ENCODE measurements around the gene PPP2R5D.
"Not testable (repeated sequence)": the region's sequence is repeated elsewhere in the genome, so short reads cannot be mapped to it uniquely, and the experiment has no call there.

PPP2R5D gene

GRCh38 chr6:42998205-42998604 lies 13.8 kb downstream of the PPP2R5D start:
- DNase-seq: not testable (repeated sequence)

- no peak for DNase-seq
Observed at GRCh38 chr6:43001843-43002242, 17.5 kb downstream of the PPP2R5D start.

GRCh38 chr6:43005844-43006243 lies 21.5 kb downstream of the PPP2R5D start:
- no peak for DNase-seq

- no peak for DNase-seq
Observed at GRCh38 chr6:43006251-43006650, 21.9 kb downstream of the PPP2R5D start.

GRCh38 chr6:43007126-43007525 lies 22.8 kb downstream of the PPP2R5D start:
- no peak for DNase-seq

- no peak for DNase-seq
Observed at GRCh38 chr6:43009124-43009523, 24.8 kb downstream of the PPP2R5D start.

GRCh38 chr6:43011207-43011606 lies 26.8 kb downstream of the PPP2R5D start:
- DNase-seq: no peak

GRCh38 chr6:43012364-43012763 lies 28.0 kb downstream of the PPP2R5D start:
- DNase-seq: no peak

GRCh38 chr6:43013097-43013842 lies 28.9 kb downstream of the PPP2R5D start:
- no peak for DNase-seq

- peak; percentile 99 for DNase-seq
Observed at GRCh38 chr6:43013843-43014433, 29.6 kb downstream of the PPP2R5D start, which contains the start of the genes KLHDC3 and MEA1. Gene KLHDC3, plus strand, starts transcription at chr6:43014249. Its CDS starts 2,944 bp downstream, at chr6:43017193. Gene MEA1, minus strand, starts transcription at chr6:43013946. Its CDS starts 133 bp downstream, at chr6:43013813.

- no peak for DNase-seq
Observed at GRCh38 chr6:43014434-43014909, 30.1 kb downstream of the PPP2R5D start.

GRCh38 chr6:43016176-43016942 lies 32.0 kb downstream of the PPP2R5D start:
- DNase-seq: no peak

- DNase-seq: no peak
Observed at GRCh38 chr6:43016943-43017334, 32.6 kb downstream of the PPP2R5D start.

- DNase-seq: no peak
Observed at GRCh38 chr6:43019152-43019551, 34.8 kb downstream of the PPP2R5D start.

- no peak for DNase-seq
Observed at GRCh38 chr6:43020052-43020705, 35.8 kb downstream of the PPP2R5D start.

GRCh38 chr6:43020847-43021246 lies 36.5 kb downstream of the PPP2R5D start:
- no peak for DNase-seq

GRCh38 chr6:43021270-43022047 lies 37.1 kb downstream of the PPP2R5D start, which contains the start of gene RRP36:
Gene RRP36, plus strand, starts transcription at chr6:43021623. Its CDS starts 32 bp downstream, at chr6:43021655.
- DNase-seq: peak; percentile 40

GRCh38 chr6:43024436-43024835 lies 40.1 kb downstream of the PPP2R5D start:
- no peak for DNase-seq

- no peak for DNase-seq
Observed at GRCh38 chr6:43026365-43026764, 42.0 kb downstream of the PPP2R5D start.

GRCh38 chr6:43029120-43029519 lies 44.8 kb downstream of the PPP2R5D start:
- no peak for DNase-seq

GRCh38 chr6:43032326-43032725 lies 48.0 kb downstream of the PPP2R5D start:
- no peak for DNase-seq
